ENCODE data around the gene CCDC28B. TPM values are rescaled to one million over a fixed set of nuclear protein-coding genes. Genes with fewer than 3 reads are reported as not detected.

Gene CCDC28B
- total and polyA plus RNA-seq, 7 experiments from 2014 or later = 6.2 to 39.0 (median 9.0) TPM

- Mint-ChIP-seq H3K9me3 (no peaks in the 10 kb centered on the region), H3K27ac (peak overlapping the region; percentile 84 to 92 (median 88)), H3K27me3 (no peaks in the 10 kb centered on the region), H3K4me1 (peaks cover 22 to 51% (median 43%) of the 10 kb centered on the region in 7 donors), H3K36me3 (peaks cover 0 to 39% (median 10%) of the 10 kb centered on the region in 5 donors), H3K4me3 (peak overlapping the region; percentile 86 to 94 (median 89))
- DNase-seq (peak in 3 of 9 donors; percentile 20 to 56 (median 26)), ATAC-seq (no peak)
- Histone ChIP-seq H3K27me3 (ENCODE audit: control insufficient read depth in 2 of 2, insufficient read depth in 2 of 2, low read length in 2 of 2) (no peaks in the 10 kb centered on the region), H3K4me3 (ENCODE audit: low read length) (peak overlapping the region; percentile 89), H3K9me3 (ENCODE audit: control insufficient read depth in 2 of 3, low read length in 3 of 3) (no peaks in the 10 kb centered on the region), H3K36me3 (ENCODE audit: control insufficient read depth in 2 of 3, insufficient read depth in 3 of 3, low read length in 3 of 3) (peaks cover 0 to 23% (median 5%) of the 10 kb centered on the region in 3 experiments), H3K4me1 (ENCODE audit: control insufficient read depth in 2 of 2, insufficient read depth in 2 of 2, low read length in 2 of 2) (peaks cover 17 to 21% of the 10 kb centered on the region in 2 donors), H3K27ac (ENCODE audit: low read depth, low read length) (peak overlapping the region; percentile 89)
- intact Hi-C loops (cut with micrococcal nuclease) = loop anchor here (1.0 kb wide), 4 partner anchors 21 to 471 kb away; partner anchors contain the start of genes BSDC1 (in 1 of the 2), HDAC1 (in 1 of the 2) and RBBP4 (in 1 of the 2)
- POLR2A ChIA-PET = interaction anchor here (0.6 to 5.2 kb wide), 12 partner anchors 12 to 637 kb away, joined by 3 to 49 read pairs (median 4); partner anchors contain the start of genes BSDC1, CCDC28B, LCK and MARCKSL1
- CTCF ChIA-PET = interaction anchor here (1.0 to 2.0 kb wide), 2 partner anchors 20 to 214 kb away, joined by 4 read pairs; partner anchors contain the start of genes BSDC1 and CCDC28B
These were observed 20.0 kb upstream of the CCDC28B start for GRCh38 chr1:32180186-32181060.

- Histone ChIP-seq H3K36me3 (ENCODE audit: control insufficient read depth in 2 of 3, insufficient read depth in 3 of 3, low read length in 3 of 3) (peaks cover 0 to 25% (median 5%) of the 10 kb centered on the region in 3 experiments), H3K27me3 (ENCODE audit: control insufficient read depth in 2 of 2, insufficient read depth in 2 of 2, low read length in 2 of 2) (no peaks in the 10 kb centered on the region), H3K9me3 (ENCODE audit: control insufficient read depth in 2 of 3, low read length in 3 of 3) (no peaks in the 10 kb centered on the region), H3K4me1 (ENCODE audit: control insufficient read depth in 2 of 2, insufficient read depth in 2 of 2, low read length in 2 of 2) (peaks cover 17 to 21% of the 10 kb centered on the region in 2 donors), H3K27ac (ENCODE audit: low read depth, low read length) (peak overlapping the region; percentile 89), H3K4me3 (ENCODE audit: low read length) (no peak overlapping the region)
- ChIA-PET POLR2A (interaction anchor here (1.0 to 5.2 kb wide), 5 partner anchors 11 to 213 kb away, joined by 3 to 49 read pairs (median 4); partner anchors contain the start of genes BSDC1, CCDC28B and MARCKSL1), CTCF (interaction anchor here (2.0 kb wide), 1 partner anchor 20 kb away, joined by 4 read pairs; the partner anchor contains the start of gene CCDC28B)
- Mint-ChIP-seq H3K36me3 (peaks cover 2 to 41% (median 12%) of the 10 kb centered on the region in 5 donors), H3K4me3 (peak overlapping the region; percentile 86 to 94 (median 89)), H3K27me3 (no peaks in the 10 kb centered on the region), H3K9me3 (no peaks in the 10 kb centered on the region), H3K4me1 (peaks cover 26 to 53% (median 47%) of the 10 kb centered on the region in 7 donors), H3K27ac (peak overlapping the region; percentile 41 to 92 (median 88))
- DNase-seq = no peak
- no peak for ATAC-seq
- intact Hi-C loops (cut with micrococcal nuclease) = no loop called here
These were observed 19.3 kb upstream of the CCDC28B start for GRCh38 chr1:32181065-32181464.

GRCh38 chr1:32181563-32181962 lies 18.8 kb upstream of the CCDC28B start:
- no peaks in the 10 kb centered on the region for H3K9me3 Mint-ChIP-seq
- ATAC-seq = no peak
- peaks cover 7 to 46% (median 17%) of the 10 kb centered on the region in 5 donors for H3K36me3 Mint-ChIP-seq
- peak overlapping the region; percentile 89 for H3K27ac ChIP-seq (ENCODE audit: low read depth, low read length)
- H3K4me3 ChIP-seq (ENCODE audit: low read length) = no peak overlapping the region
- no peaks in the 10 kb centered on the region for H3K27me3 Mint-ChIP-seq
- POLR2A ChIA-PET = interaction anchor here (0.7 to 5.2 kb wide), 3 partner anchors 10 to 154 kb away, joined by 3 to 49 read pairs (median 5); partner anchors contain the start of genes CCDC28B and MARCKSL1
- no peaks in the 10 kb centered on the region for H3K9me3 ChIP-seq (ENCODE audit: control insufficient read depth in 2 of 3, low read length in 3 of 3)
- peaks cover 17 to 21% of the 10 kb centered on the region in 2 donors for H3K4me1 ChIP-seq (ENCODE audit: control insufficient read depth in 2 of 2, insufficient read depth in 2 of 2, low read length in 2 of 2)
- peak overlapping the region in 9 of 10 donors; percentile 43 to 92 (median 89) for H3K4me3 Mint-ChIP-seq
- H3K36me3 ChIP-seq (ENCODE audit: control insufficient read depth in 2 of 3, insufficient read depth in 3 of 3, low read length in 3 of 3) = peaks cover 0 to 30% (median 7%) of the 10 kb centered on the region in 3 experiments
- H3K4me1 Mint-ChIP-seq = peaks cover 31 to 58% (median 52%) of the 10 kb centered on the region in 7 donors
- CTCF ChIA-PET = no interaction called here
- H3K27me3 ChIP-seq (ENCODE audit: control insufficient read depth in 2 of 2, insufficient read depth in 2 of 2, low read length in 2 of 2) = no peaks in the 10 kb centered on the region
- DNase-seq = no peak
- intact Hi-C loops (cut with micrococcal nuclease) = no loop called here
- peak overlapping the region in 6 of 9 donors; percentile 58 to 92 (median 87) for H3K27ac Mint-ChIP-seq

GRCh38 chr1:32182060-32182459 lies 18.3 kb upstream of the CCDC28B start:
- H3K4me1 Mint-ChIP-seq = peaks cover 33 to 60% (median 54%) of the 10 kb centered on the region in 7 donors
- peaks cover 17 to 21% of the 10 kb centered on the region in 2 donors for H3K4me1 ChIP-seq (ENCODE audit: control insufficient read depth in 2 of 2, insufficient read depth in 2 of 2, low read length in 2 of 2)
- no peaks in the 10 kb centered on the region for H3K9me3 ChIP-seq (ENCODE audit: control insufficient read depth in 2 of 3, low read length in 3 of 3)
- POLR2A ChIA-PET = interaction anchor here (0.7 to 5.2 kb wide), 4 partner anchors 10 to 154 kb away, joined by 3 to 49 read pairs (median 4); partner anchors contain the start of genes CCDC28B and MARCKSL1
- H3K4me3 ChIP-seq (ENCODE audit: low read length) = no peak overlapping the region
- CTCF ChIA-PET = no interaction called here
- H3K36me3 Mint-ChIP-seq = peaks cover 8 to 47% (median 19%) of the 10 kb centered on the region in 5 donors
- ATAC-seq = no peak
- H3K4me3 Mint-ChIP-seq = peak overlapping the region in 8 of 10 donors; percentile 23 to 92 (median 44)
- no peak overlapping the region for H3K27ac ChIP-seq (ENCODE audit: low read depth, low read length)
- intact Hi-C loops (cut with micrococcal nuclease) = no loop called here
- no peaks in the 10 kb centered on the region for H3K9me3 Mint-ChIP-seq
- DNase-seq = no peak
- H3K27ac Mint-ChIP-seq = peak overlapping the region in 3 of 9 donors; percentile 31 to 48 (median 43)
- H3K27me3 Mint-ChIP-seq = no peaks in the 10 kb centered on the region
- H3K36me3 ChIP-seq (ENCODE audit: control insufficient read depth in 2 of 3, insufficient read depth in 3 of 3, low read length in 3 of 3) = peaks cover 0 to 34% (median 9%) of the 10 kb centered on the region in 3 experiments
- H3K27me3 ChIP-seq (ENCODE audit: control insufficient read depth in 2 of 2, insufficient read depth in 2 of 2, low read length in 2 of 2) = no peaks in the 10 kb centered on the region

- peak overlapping the region in 2 of 10 donors; percentile 53 to 61 for H3K4me3 Mint-ChIP-seq
These were observed 15.7 kb upstream of the CCDC28B start for GRCh38 chr1:32184650-32185049.

GRCh38 chr1:32186077-32186476 lies 14.3 kb upstream of the CCDC28B start:
- no peaks in the 10 kb centered on the region for H3K27me3 Mint-ChIP-seq
- CTCF ChIA-PET = interaction anchor here (0.5 kb wide), 1 partner anchor 98 kb away, joined by 3 read pairs; no protein-coding TSS in a partner anchor

More at GRCh38 chr1:32184650-32185049, 15.7 kb upstream of the CCDC28B start:
- Histone ChIP-seq H3K27me3 (ENCODE audit: control insufficient read depth in 2 of 2, insufficient read depth in 2 of 2, low read length in 2 of 2) (no peaks in the 10 kb centered on the region), H3K27ac (ENCODE audit: low read depth, low read length) (no peak overlapping the region), H3K4me3 (ENCODE audit: low read length) (no peak overlapping the region), H3K36me3 (ENCODE audit: control insufficient read depth in 2 of 3, insufficient read depth in 3 of 3, low read length in 3 of 3) (peaks cover 15 to 59% (median 19%) of the 10 kb centered on the region in 3 experiments), H3K9me3 (ENCODE audit: control insufficient read depth in 2 of 3, low read length in 3 of 3) (no peaks in the 10 kb centered on the region), H3K4me1 (ENCODE audit: control insufficient read depth in 2 of 2, insufficient read depth in 2 of 2, low read length in 2 of 2) (peaks cover 11 to 14% of the 10 kb centered on the region in 2 donors)
- ChIA-PET CTCF (no interaction called here), POLR2A (interaction anchor here (1.1 kb wide), 1 partner anchor 21 kb away, joined by 3 read pairs; the partner anchor contains the start of gene IQCC)
- DNase-seq (no peak), ATAC-seq (no peak)
- intact Hi-C loops (cut with micrococcal nuclease) = no loop called here
- peaks cover 33 to 58% (median 51%) of the 10 kb centered on the region in 7 donors for H3K4me1 Mint-ChIP-seq
- peak overlapping the region in 1 of 9 donors; percentile 2 for H3K27ac Mint-ChIP-seq
- peaks cover 9 to 56% (median 28%) of the 10 kb centered on the region in 5 donors for H3K36me3 Mint-ChIP-seq
- no peaks in the 10 kb centered on the region for H3K27me3 Mint-ChIP-seq
- no peaks in the 10 kb centered on the region for H3K9me3 Mint-ChIP-seq

More at GRCh38 chr1:32186077-32186476, 14.3 kb upstream of the CCDC28B start:
- H3K4me1 ChIP-seq (ENCODE audit: control insufficient read depth in 2 of 2, insufficient read depth in 2 of 2, low read length in 2 of 2) = peaks cover 7% of the 10 kb centered on the region in 2 donors
- Mint-ChIP-seq H3K4me3 (peak overlapping the region in 2 of 10 donors; percentile 8 to 62), H3K9me3 (no peaks in the 10 kb centered on the region), H3K27ac (peak overlapping the region in 4 of 9 donors; percentile 2 to 77 (median 21)), H3K4me1 (peaks cover 24 to 52% (median 39%) of the 10 kb centered on the region in 7 donors), H3K36me3 (peaks cover 13 to 52% (median 34%) of the 10 kb centered on the region in 5 donors)
- H3K36me3 ChIP-seq (ENCODE audit: control insufficient read depth in 2 of 3, insufficient read depth in 3 of 3, low read length in 3 of 3) = peaks cover 19 to 72% (median 19%) of the 10 kb centered on the region in 3 experiments
- H3K4me3 ChIP-seq (ENCODE audit: low read length) = no peak overlapping the region
- POLR2A ChIA-PET = no interaction called here
- ATAC-seq (no peak), DNase-seq (no peak)
- no peaks in the 10 kb centered on the region for H3K27me3 ChIP-seq (ENCODE audit: control insufficient read depth in 2 of 2, insufficient read depth in 2 of 2, low read length in 2 of 2)
- H3K9me3 ChIP-seq (ENCODE audit: control insufficient read depth in 2 of 3, low read length in 3 of 3) = no peaks in the 10 kb centered on the region
- no peak overlapping the region for H3K27ac ChIP-seq (ENCODE audit: low read depth, low read length)
- intact Hi-C loops (cut with micrococcal nuclease) = no loop called here

Data from naive thymus-derived CD4-positive, alpha-beta T cell (primary cell).